ENCODE data around the gene LAX1.

DNA sequence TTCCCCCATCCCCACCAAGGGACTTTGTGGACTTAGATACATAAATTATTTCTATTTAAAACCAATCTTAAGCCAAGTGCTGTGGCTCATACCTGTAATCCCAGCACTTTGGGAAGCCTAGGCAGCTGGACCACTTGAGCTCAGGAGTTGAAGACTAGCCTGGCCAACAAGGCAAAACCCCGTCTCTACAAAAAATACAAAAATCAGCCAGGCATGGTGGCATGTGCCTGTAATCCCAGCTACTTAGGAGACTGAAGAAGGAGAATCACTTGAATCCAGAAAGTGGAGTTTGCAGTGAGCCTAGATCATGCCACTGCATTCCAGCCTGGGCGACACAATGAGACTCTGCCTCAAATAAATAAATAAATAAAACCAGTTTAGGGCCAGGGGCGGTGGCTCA lies 4.5 kb upstream of the LAX1 start:
- TF ChIP-seq GATA2 (IDR thresholded peaks at IDR 0.05; ENCODE audit: low read depth, low read length) = no peak
- no peak for TF ChIP-seq GATA3 (IDR thresholded peaks at IDR 0.05; ENCODE audit: low read depth, low read length)
